GM12872 (cell line): Measurements from ENCODE around the gene SGMS1.

ENCODE experiments used
- CTCF ChIP-seq: IDR thresholded peaks from 3 replicates; pipeline ENCODE4 v1.5.1; 2011; ENCODE audit warnings: low read depth, mild to moderate bottlenecking, low read length, moderate library complexity; ENCODE audit not compliant: insufficient read depth

The SGMS1 gene

DNA sequence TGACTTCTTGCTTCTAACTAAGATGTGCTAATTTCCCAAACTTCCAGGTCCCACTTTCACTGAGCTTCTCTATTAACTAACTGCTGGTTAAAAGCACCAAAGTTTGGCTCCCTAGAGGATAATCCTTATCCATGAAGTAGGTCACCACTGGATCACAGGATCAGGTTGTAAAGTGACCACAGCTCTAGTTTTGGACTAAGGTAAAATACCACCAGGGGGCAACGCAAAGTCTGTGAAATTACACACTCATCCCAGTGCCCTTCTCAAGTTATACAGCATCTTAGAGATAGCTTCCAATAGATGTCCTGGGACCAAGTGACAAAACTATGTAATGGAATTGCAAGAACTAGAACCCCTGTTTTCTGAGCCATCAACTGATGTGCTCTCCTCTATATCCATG lies 256.0 kb downstream of the SGMS1 start:
- TF ChIP-seq CTCF, result peak; percentile 49; the same call in 2 of the 3 replicates

DNA sequence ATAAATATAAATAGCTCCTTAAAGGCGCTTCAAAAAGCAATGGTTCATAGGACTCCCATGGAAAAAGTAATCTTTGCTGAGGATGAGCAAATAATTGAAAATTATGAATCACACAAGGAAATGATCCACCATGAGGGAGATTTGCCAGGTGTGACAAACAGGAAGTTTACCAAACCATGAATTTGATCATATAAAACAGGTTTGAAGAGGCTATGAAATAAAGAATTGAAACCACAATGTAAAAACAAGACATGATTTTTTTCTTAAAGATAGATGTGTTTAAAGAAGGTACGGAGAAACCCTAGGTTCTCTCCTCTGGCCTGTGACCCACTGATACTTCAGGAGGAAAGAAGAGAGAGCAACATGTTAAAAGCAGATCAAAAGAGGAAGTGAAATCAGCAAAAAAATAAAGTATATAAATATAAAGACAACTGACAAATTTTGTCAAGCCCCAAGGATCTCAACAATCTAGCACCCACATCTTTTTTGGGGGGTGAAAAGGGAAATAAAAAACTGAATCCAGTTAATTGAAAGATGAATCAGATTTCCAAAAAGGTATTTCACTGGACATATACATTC lies 261.1 kb downstream of the SGMS1 start:
- no peak for TF ChIP-seq CTCF

GRCh38 chr10:50361946-50362345 lies 261.8 kb downstream of the SGMS1 start:
- no peak for TF ChIP-seq CTCF

GRCh38 chr10:50360077-50360850 lies 263.5 kb downstream of the SGMS1 start:
- TF ChIP-seq CTCF, result no peak

- TF ChIP-seq CTCF, result no peak
Observed at GRCh38 chr10:50358925-50359687, 264.6 kb downstream of the SGMS1 start.

GRCh38 chr10:50358411-50358810 lies 265.3 kb downstream of the SGMS1 start:
- no peak for TF ChIP-seq CTCF

DNA sequence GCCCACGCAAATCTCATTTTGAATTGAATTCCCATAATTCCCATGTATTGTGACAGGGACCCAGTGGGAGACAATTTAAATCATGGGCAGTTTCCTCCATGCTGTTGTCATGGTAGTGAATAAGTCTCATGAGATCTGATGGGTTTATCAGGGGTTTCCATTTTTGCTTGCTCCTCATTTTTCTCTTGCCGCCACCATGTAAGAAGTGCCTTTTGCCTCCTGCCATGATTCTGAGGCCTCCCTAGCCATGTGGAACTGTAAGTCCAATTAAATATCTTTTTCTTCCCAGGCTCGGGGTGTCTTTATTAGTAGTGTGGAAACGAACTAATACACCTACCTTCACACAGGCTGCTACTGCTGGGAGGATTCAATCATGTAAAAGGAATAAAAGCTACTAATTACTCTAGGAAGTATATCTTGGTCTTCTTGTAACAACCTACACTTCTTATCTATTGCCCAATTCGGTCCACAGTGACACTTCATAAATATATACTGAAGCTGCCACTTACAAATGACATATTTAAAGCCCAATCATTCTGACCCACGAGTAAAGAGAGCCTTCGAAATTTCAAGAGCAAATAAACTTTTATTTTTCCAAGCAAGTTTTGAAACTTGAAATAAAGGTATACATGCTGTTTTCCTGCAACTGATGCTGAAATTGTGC lies 272.1 kb downstream of the SGMS1 start:
- TF ChIP-seq CTCF, result no peak
